K562 (cell line): Measurements from ENCODE around the gene PDGFRA. TPM values are rescaled to one million over a fixed set of nuclear protein-coding genes. Genes with fewer than 3 reads are reported as not detected.

Source experiments
- ATAC-seq: fragments of 200-7000 bp; cut with Tn5 transposase; 3 replicates; pipeline ENCODE4 v1.9.1; 2020; ENCODE audit warnings: moderate library complexity
- BruUV-seq: library from RNA; stranded (reverse); fragments of 400-500 nt; replicated peaks from 2 replicates; lab custom pipeline; 2021; lab: Mats Ljungman, UMichigan
- CTCF ChIA-PET: fragments of 300-600 bp; formaldehyde crosslinking; extraction: SDS; loops from one replicate; lab custom pipeline; 2021; ENCODE audit warnings: low intra/inter-chr PET ratio; lab: Yijun Ruan, JAX
- POLR2A ChIA-PET: fragments of 300-600, 350-650 bp; sonication (Branson Sonifier 250); formaldehyde crosslinking; extraction: SDS; loops from one replicate; lab custom pipeline; 2021; ENCODE audit warnings: antibody characterized with exemption, inconsistent platforms; lab: Yijun Ruan, JAX
- DNase-seq, 4 experiments: peaks; one replicate each; pipeline versions ENCODE4 v3.0.0 to v3.0.0-alpha.2; 2011 to 2018; ENCODE audit warnings: low spot score in 3 of 4, mixed read lengths in 3 of 4; ENCODE audit errors: extremely low read depth in 1 of 4
- FAIRE-seq: peaks from 2 replicates; lab custom pipeline; 2011; peaks lifted over from hg19 to GRCh38; lab: Jason Lieb, UNC
- H2AFZ ChIP-seq: 2 replicates; pipeline ENCODE4 v1.6.0; 2011; ENCODE audit warnings: low read depth, low read length, control low read depth, inconsistent platforms
- H3K27ac ChIP-seq: fragments of 200-600 bp; 3 replicates; pipeline ENCODE4 v1.8.0; 2011; ENCODE audit warnings: low read depth, mild to moderate bottlenecking, control low read depth, inconsistent platforms, low read length, moderate library complexity, mixed read lengths; ENCODE audit errors: extremely low read depth
- H3K27me3 ChIP-seq, 2 experiments: fragments of 300-600 bp in 1 of 2; 2 replicates in 1 of 2; 3 replicates in 1 of 2; pipeline versions ENCODE4 v1.6.0 to v1.8.0; 2011; ENCODE audit warnings: inconsistent platforms in 2 of 2, low read length in 2 of 2, mild to moderate bottlenecking in 1 of 2, mixed read lengths in 1 of 2, moderate library complexity in 1 of 2; ENCODE audit not compliant: control insufficient read depth in 2 of 2, insufficient read depth in 2 of 2
- H3K36me3 ChIP-seq: fragments of 300-600 bp; 3 replicates; pipeline ENCODE4 v1.8.0; 2011; ENCODE audit warnings: mild to moderate bottlenecking, low read length, inconsistent platforms; ENCODE audit not compliant: control insufficient read depth, insufficient read depth
- H3K4me1 ChIP-seq, 2 experiments: fragments of 200-600 bp in 1 of 2; replicated peaks in 1 of 2; 2 replicates in 1 of 2; 3 replicates in 1 of 2; pipeline versions ENCODE4 v1.5.1 to v1.8.0; 2011; ENCODE audit warnings: inconsistent platforms in 2 of 2, low read length in 2 of 2, mild to moderate bottlenecking in 1 of 2, mixed read lengths in 1 of 2, moderate library complexity in 1 of 2; ENCODE audit not compliant: control insufficient read depth in 2 of 2, insufficient read depth in 2 of 2
- H3K4me2 ChIP-seq: 2 replicates; pipeline ENCODE4 v1.6.1; 2011; ENCODE audit warnings: low read length, control low read depth, inconsistent platforms, mixed read lengths; ENCODE audit not compliant: insufficient read depth
- H3K4me3 ChIP-seq: fragments of 200-600 bp; sonication (generic), shearing (Covaris generic); 2 replicates; pipeline ENCODE4 v1.5.1; 2016; ENCODE audit warnings: control low read depth, inconsistent platforms
- H3K79me2 ChIP-seq: fragments of 200-600 bp; 3 replicates; pipeline ENCODE4 v1.8.0; 2011; ENCODE audit warnings: low read length, inconsistent platforms; ENCODE audit not compliant: control insufficient read depth, insufficient read depth
- H3K9ac ChIP-seq, 2 experiments: 2 replicates each; pipeline versions ENCODE4 v1.6.0 to v1.6.1; 2011; ENCODE audit warnings: low read depth in 2 of 2, low read length in 2 of 2, control low read depth in 1 of 2, inconsistent platforms in 1 of 2, mild to moderate bottlenecking in 1 of 2, mixed read lengths in 1 of 2; ENCODE audit not compliant: insufficient read depth in 1 of 2
- H3K9me1 ChIP-seq: one replicate; pipeline ENCODE4 v1.6.0; 2011; ENCODE audit warnings: inconsistent platforms, mild to moderate bottlenecking, low read length, moderate library complexity; ENCODE audit not compliant: control insufficient read depth, insufficient read depth
- H3K9me3 ChIP-seq: replicated peaks from 2 replicates; pipeline ENCODE4 v1.5.1; 2011; ENCODE audit warnings: low read depth, low read length, inconsistent platforms; ENCODE audit not compliant: control insufficient read depth, insufficient read depth
- H4K20me1 ChIP-seq: replicated peaks from 2 replicates; pipeline ENCODE4 v1.6.1; 2011; ENCODE audit warnings: low read length, inconsistent platforms, mixed read lengths; ENCODE audit not compliant: control insufficient read depth, insufficient read depth
- ARID3A ChIP-seq: IDR thresholded peaks from 2 replicates; pipeline ENCODE4 v1.6.1; 2012; ENCODE audit warnings: low read depth, low read length, improper control_type of control experiment, borderline replicate concordance
- POLR2G ChIP-seq: fragments of 200-400 bp; formaldehyde crosslinking; IDR thresholded peaks from 2 replicates; pipeline ENCODE4 v1.6.1; 2017; ENCODE audit warnings: low read depth, mild to moderate bottlenecking, antibody characterized with exemption, low read length, moderate library complexity
- SNIP1 ChIP-seq: fragments of 450-650 bp; IDR thresholded peaks from 2 replicates; pipeline ENCODE4 v1.7.1; 2017; ENCODE audit warnings: low read depth, mild to moderate bottlenecking
- TFE3 ChIP-seq: fragments of 450-650 bp; formaldehyde crosslinking; IDR thresholded peaks from 2 replicates; pipeline ENCODE4 v1.4.0; 2020; ENCODE audit warnings: mild to moderate bottlenecking, mixed read lengths
- THAP12 ChIP-seq: fragments of 250-450 bp; sonication (Bioruptor Pico); IDR thresholded peaks from 2 replicates; pipeline ENCODE4 v1.9.0; 2021; ENCODE audit warnings: mild to moderate bottlenecking, inconsistent platforms
- USF2 ChIP-seq: sonication (generic); formaldehyde crosslinking; IDR thresholded peaks from 2 replicates; pipeline ENCODE4 v1.5.0; 2020; ENCODE audit warnings: missing genetic modification reagents
- ZNF133 ChIP-seq: fragments of 250-450 bp; sonication (Bioruptor Pico); IDR thresholded peaks from 2 replicates; pipeline ENCODE4 v1.4.0; 2020; ENCODE audit warnings: mild to moderate bottlenecking
- WGBS: fragments of 100-300 bp; shearing (Covaris generic); methylation state at CpG from one replicate; pipeline ENCODE4 v1.1.6; 2016; ENCODE audit warnings: low coverage, mixed read lengths; ENCODE audit not compliant: insufficient coverage; ENCODE audit errors: missing lambda C conversion rate; 5-methylcytosine and 5-hydroxymethylcytosine counted together
- in situ Hi-C: fragments of 300-500 bp; cut with MboI; formaldehyde crosslinking; loops from 4 replicates; pipeline ENCODE4 v1.15.0; 2018; ENCODE audit warnings: inconsistent platforms, mixed read lengths
- intact Hi-C: fragments of 100-400 bp; cut with micrococcal nuclease; formaldehyde crosslinking; loops from 2 replicates; pipeline ENCODE4 v1.14.2; 2022
- polyA plus RNA-seq, 8 experiments: library from polyadenylated mRNA; depleted of rRNA in 4 of 8; stranded (reverse) in 5 of 8; unstranded in 3 of 8; fragments of >200 nt; fragmentation: Nextera tagmentation in 2 of 8; fragmentation: Illumina TruSeq in 1 of 8; extraction: Ambion mirVana in 2 of 8; extraction: Trizol in 1 of 8; gene quantifications; 2 replicates each; pipeline versions ENCODE4 v1.2.1 to v1.2.3, GENCODE V29; 2011 to 2014; ENCODE audit warnings: inconsistent platforms in 1 of 8, missing spikeins in 1 of 8
- total RNA-seq, 7 experiments: library from RNA; depleted of rRNA in 6 of 7; stranded (reverse); fragments of >200 nt in 6 of 7; fragmentation: Illumina TruSeq in 2 of 7; extraction: Trizol in 2 of 7; gene quantifications; 2 replicates each; pipeline versions ENCODE4 v1.2.1 to v1.2.3, GENCODE V29; 2011 to 2021; ENCODE audit warnings: low replicate concordance in 1 of 7

The PDGFRA gene
- total and polyA plus RNA-seq, 9 of the 15 experiments (the other 6 are each of a cell fraction or from before 2014, with no cell fraction given), result 0.40 TPM; not detected in 8

- TF ChIP-seq ARID3A, result no peak
- no peak for TF ChIP-seq SNIP1
- TF ChIP-seq POLR2G, result no peak
These were observed 86.8 kb downstream of the PDGFRA start (continued) for GRCh38 chr4:54315561-54316538.

GRCh38 chr4:54317690-54318089, 88.6 kb downstream of the PDGFRA start:
- no peak overlapping the region for H3K4me2 ChIP-seq
- FAIRE-seq (no peak), ATAC-seq (no peak), DNase-seq (no peak)
- no peaks in the 10 kb centered on the region for H4K20me1 ChIP-seq
- H3K9me1 ChIP-seq, result no peaks in the 10 kb centered on the region
- POLR2A ChIA-PET, result no interaction called here
- H3K36me3 ChIP-seq, result no peaks in the 10 kb centered on the region
- no peak overlapping the region for H3K4me3 ChIP-seq
- BruUV-seq, result no TSS peak
- H3K27ac ChIP-seq, result no peak overlapping the region
- H3K79me2 ChIP-seq, result no peaks in the 10 kb centered on the region
- no peaks in the 10 kb centered on the region for H3K9me3 ChIP-seq
- TF ChIP-seq THAP12 (CRISPR knock-in tag) (no peak), ZNF133 (CRISPR knock-in tag) (no peak), TFE3 (peak; percentile 48), USF2 (peak; percentile 28; the same call in 1 of the 2 replicates)
- no peak overlapping the region for H2AFZ ChIP-seq
- H3K4me1 ChIP-seq, result no peaks in the 10 kb centered on the region
- CTCF ChIA-PET, result no interaction called here
- WGBS, result 3% methylated on average over 2 of the region's 2 CpGs
- H3K27me3 ChIP-seq, result peaks cover 2 to 11% of the 10 kb centered on the region in 2 experiments; a peak in 2 of 5 replicates
- H3K9ac ChIP-seq, result no peak overlapping the region
- in situ Hi-C loops (loop anchor here (10.0 to 25.0 kb wide), 2 partner anchors 647 to 995 kb away; no protein-coding TSS in a partner anchor), intact Hi-C loops (loop anchor here (5.0 kb wide), 1 partner anchor 1005 kb away; no protein-coding TSS in a partner anchor)
